ENCODE results near the gene PGAP6. TPM values are rescaled to one million over a fixed set of nuclear protein-coding genes. Genes with fewer than 3 reads are reported as not detected.
A peak's percentile ranks its signal among the peaks of the same experiment; 100 is the strongest.
"Not testable (repeated sequence)": the region's sequence is repeated elsewhere in the genome, so short reads cannot be mapped to it uniquely, and the experiment has no call there.

The PGAP6 gene
- total and polyA plus RNA-seq, 4 donors, result 38.0 to 100.0 (median 68.1) TPM

DNA sequence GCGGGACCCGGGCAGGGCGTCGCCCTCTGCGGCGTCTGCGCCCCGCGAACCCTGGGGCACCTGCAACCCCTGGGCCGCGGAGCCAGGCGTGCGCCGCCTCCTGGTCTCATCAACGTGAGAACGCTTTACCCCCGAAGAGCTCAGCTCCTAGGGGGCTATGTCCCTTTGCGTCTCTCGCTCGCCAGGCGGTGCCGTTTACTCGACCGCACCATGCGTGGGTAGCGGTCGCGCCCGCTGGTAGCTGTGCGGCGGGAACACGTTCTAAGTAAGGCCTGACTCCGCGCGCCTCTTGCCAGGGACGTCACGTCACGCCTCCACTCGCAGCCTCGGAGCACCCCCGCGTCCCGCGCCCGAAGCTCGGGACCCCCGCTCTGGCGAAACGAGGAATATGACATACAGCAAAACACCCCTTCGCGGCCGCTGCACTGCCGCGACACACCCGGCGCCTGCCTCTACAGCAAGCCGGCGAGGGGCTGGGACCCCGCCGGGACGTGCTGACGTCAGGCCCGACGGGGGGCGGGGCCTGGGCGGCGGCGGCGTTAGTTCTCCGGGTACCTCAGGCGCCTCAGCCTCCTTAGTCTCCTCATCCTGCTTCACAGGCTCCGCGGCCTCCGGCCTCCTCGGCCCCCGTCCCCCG is 43.4 kb upstream of the PGAP6 start, which contains the start of gene RAB11FIP3:
RAB11FIP3 (plus strand) TSS at position 568 of the 637 bp plus-strand sequence. CDS start 358 bp downstream, outside the sequence.
- H3K9ac ChIP-seq (ENCODE audit: insufficient read depth in 1 of 2, low read length in 2 of 2), result peak within 1 kb of the TSS in 1 of 2 donors; percentile 55
- no peaks in the 10 kb centered on the region for H3K9me3 ChIP-seq (ENCODE audit: control insufficient read depth in 4 of 4, insufficient read depth in 3 of 4, low read length in 3 of 4)
- 0% methylated on average over 73 to 77 of the region's 77 CpGs for WGBS, 2 donors
- ATAC-seq (ENCODE audit: insufficient read depth, low FRiP score), result peak; percentile 94
- H3K27ac ChIP-seq (ENCODE audit: low read depth in 1 of 2, low read length in 1 of 2), result peak within 1 kb of the TSS; percentile 95 to 96
- H3K27me3 ChIP-seq (ENCODE audit: control insufficient read depth in 3 of 3, insufficient read depth in 3 of 3, low read length in 2 of 3), result peaks cover 0 to 6% (median 0%) of the 10 kb centered on the region in 3 donors
- H3K4me3 ChIP-seq, result peak within 1 kb of the TSS; percentile 73
- TF ChIP-seq, protein P1, sequence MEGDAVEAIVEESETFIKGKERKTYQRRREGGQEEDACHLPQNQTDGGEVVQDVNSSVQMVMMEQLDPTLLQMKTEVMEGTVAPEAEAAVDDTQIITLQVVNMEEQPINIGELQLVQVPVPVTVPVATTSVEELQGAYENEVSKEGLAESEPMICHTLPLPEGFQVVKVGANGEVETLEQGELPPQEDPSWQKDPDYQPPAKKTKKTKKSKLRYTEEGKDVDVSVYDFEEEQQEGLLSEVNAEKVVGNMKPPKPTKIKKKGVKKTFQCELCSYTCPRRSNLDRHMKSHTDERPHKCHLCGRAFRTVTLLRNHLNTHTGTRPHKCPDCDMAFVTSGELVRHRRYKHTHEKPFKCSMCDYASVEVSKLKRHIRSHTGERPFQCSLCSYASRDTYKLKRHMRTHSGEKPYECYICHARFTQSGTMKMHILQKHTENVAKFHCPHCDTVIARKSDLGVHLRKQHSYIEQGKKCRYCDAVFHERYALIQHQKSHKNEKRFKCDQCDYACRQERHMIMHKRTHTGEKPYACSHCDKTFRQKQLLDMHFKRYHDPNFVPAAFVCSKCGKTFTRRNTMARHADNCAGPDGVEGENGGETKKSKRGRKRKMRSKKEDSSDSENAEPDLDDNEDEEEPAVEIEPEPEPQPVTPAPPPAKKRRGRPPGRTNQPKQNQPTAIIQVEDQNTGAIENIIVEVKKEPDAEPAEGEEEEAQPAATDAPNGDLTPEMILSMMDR (IDR thresholded peaks at IDR 0.05; ENCODE audit: control extremely low read depth, extremely low read depth), result no peak
- H3K4me1 ChIP-seq (ENCODE audit: control insufficient read depth in 5 of 5, insufficient read depth in 5 of 5, low read length in 5 of 5), result peaks cover 5 to 21% (median 7%) of the 10 kb centered on the region in 5 donors
- peaks cover 0 to 6% (median 0%) of the 10 kb centered on the region in 4 donors for H3K36me3 ChIP-seq (ENCODE audit: control insufficient read depth in 4 of 4, insufficient read depth in 4 of 4, low read length in 4 of 4)
- peak; percentile 82 to 88 (median 87) for DNase-seq

- Histone ChIP-seq H3K27ac (ENCODE audit: low read depth in 1 of 2, low read length in 1 of 2) (peak overlapping the region; percentile 95 to 96), H3K9me3 (ENCODE audit: control insufficient read depth in 4 of 4, insufficient read depth in 3 of 4, low read length in 3 of 4) (no peaks in the 10 kb centered on the region), H3K4me1 (ENCODE audit: control insufficient read depth in 5 of 5, insufficient read depth in 5 of 5, low read length in 5 of 5) (peaks cover 5 to 21% (median 7%) of the 10 kb centered on the region in 5 donors), H3K36me3 (ENCODE audit: control insufficient read depth in 4 of 4, insufficient read depth in 4 of 4, low read length in 4 of 4) (peaks cover 0 to 6% (median 0%) of the 10 kb centered on the region in 4 donors), H3K9ac (ENCODE audit: insufficient read depth in 1 of 2, low read length in 2 of 2) (no peak overlapping the region), H3K4me3 (peak overlapping the region; percentile 56), H3K27me3 (ENCODE audit: control insufficient read depth in 3 of 3, insufficient read depth in 3 of 3, low read length in 2 of 3) (peaks cover 0 to 6% (median 0%) of the 10 kb centered on the region in 3 donors)
- peak; percentile 12 for ATAC-seq (ENCODE audit: insufficient read depth, low FRiP score)
- DNase-seq, result peak; percentile 20 to 35 (median 28)
- TF ChIP-seq, protein P1 (IDR thresholded peaks at IDR 0.05; ENCODE audit: control extremely low read depth, extremely low read depth), result no peak
- 6 to 15% methylated on average over 31 of the region's 31 CpGs for WGBS, 2 donors
Measured at GRCh38 chr16:424623-425081, 42.9 kb upstream of the PGAP6 start.

- Histone ChIP-seq H3K9me3 (ENCODE audit: control insufficient read depth in 4 of 4, insufficient read depth in 3 of 4, low read length in 3 of 4) (no peaks in the 10 kb centered on the region), H3K27me3 (ENCODE audit: control insufficient read depth in 3 of 3, insufficient read depth in 3 of 3, low read length in 2 of 3) (peaks cover 0 to 6% (median 0%) of the 10 kb centered on the region in 3 donors), H3K4me1 (ENCODE audit: control insufficient read depth in 5 of 5, insufficient read depth in 5 of 5, low read length in 5 of 5) (peaks cover 5 to 21% (median 7%) of the 10 kb centered on the region in 5 donors), H3K9ac (ENCODE audit: insufficient read depth in 1 of 2, low read length in 2 of 2) (no peak overlapping the region), H3K27ac (ENCODE audit: low read depth in 1 of 2, low read length in 1 of 2) (peak overlapping the region; percentile 95 to 96), H3K4me3 (no peak overlapping the region), H3K36me3 (ENCODE audit: control insufficient read depth in 4 of 4, insufficient read depth in 4 of 4, low read length in 4 of 4) (peaks cover 0 to 6% (median 0%) of the 10 kb centered on the region in 4 donors)
- TF ChIP-seq, protein P1 (IDR thresholded peaks at IDR 0.05; ENCODE audit: control extremely low read depth, extremely low read depth), result no peak
- 43 to 47% methylated on average over 20 of the region's 20 CpGs for WGBS, 2 donors
- DNase-seq (peak in 2 of 3 donors; percentile 40 to 41), ATAC-seq (ENCODE audit: insufficient read depth, low FRiP score) (peak; percentile 56)
Measured at GRCh38 chr16:424033-424622, 42.4 kb upstream of the PGAP6 start.

DNA sequence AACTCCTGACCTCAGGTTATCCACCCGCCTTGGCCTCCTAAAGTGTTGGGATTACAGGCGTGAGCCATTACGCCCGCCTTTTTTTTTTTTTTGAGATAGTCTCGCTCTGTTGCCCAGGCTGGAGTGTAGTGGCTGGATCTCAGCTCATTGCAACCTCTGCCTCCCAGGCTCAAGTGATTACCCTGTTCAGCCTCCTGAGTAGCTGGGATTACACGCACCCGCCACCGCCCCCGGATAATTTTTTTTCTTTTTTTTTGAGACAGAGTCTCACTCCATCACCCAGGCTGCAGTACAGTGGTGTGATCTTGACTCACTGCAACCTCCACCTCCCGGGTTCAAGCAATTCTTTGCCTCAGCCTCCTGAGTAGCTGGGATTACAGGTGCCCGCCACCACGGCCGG is 40.4 kb upstream of the PGAP6 start:
- not testable (repeated sequence) for H3K27ac ChIP-seq (ENCODE audit: low read depth in 1 of 2, low read length in 1 of 2); H3K9me3 ChIP-seq (ENCODE audit: control insufficient read depth in 4 of 4, insufficient read depth in 3 of 4, low read length in 3 of 4); ATAC-seq (ENCODE audit: insufficient read depth, low FRiP score); H3K36me3 ChIP-seq (ENCODE audit: control insufficient read depth in 4 of 4, insufficient read depth in 4 of 4, low read length in 4 of 4); H3K4me3 ChIP-seq; H3K27me3 ChIP-seq (ENCODE audit: control insufficient read depth in 3 of 3, insufficient read depth in 3 of 3, low read length in 2 of 3); DNase-seq; H3K9ac ChIP-seq (ENCODE audit: insufficient read depth in 1 of 2, low read length in 2 of 2)
- 92 to 97% methylated on average over 13 of the region's 13 CpGs for WGBS, 2 donors
- H3K4me1 ChIP-seq (ENCODE audit: control insufficient read depth in 5 of 5, insufficient read depth in 5 of 5, low read length in 5 of 5), result peaks cover under 1 to 17% (median 4%) of the 10 kb centered on the region in 5 donors

DNA sequence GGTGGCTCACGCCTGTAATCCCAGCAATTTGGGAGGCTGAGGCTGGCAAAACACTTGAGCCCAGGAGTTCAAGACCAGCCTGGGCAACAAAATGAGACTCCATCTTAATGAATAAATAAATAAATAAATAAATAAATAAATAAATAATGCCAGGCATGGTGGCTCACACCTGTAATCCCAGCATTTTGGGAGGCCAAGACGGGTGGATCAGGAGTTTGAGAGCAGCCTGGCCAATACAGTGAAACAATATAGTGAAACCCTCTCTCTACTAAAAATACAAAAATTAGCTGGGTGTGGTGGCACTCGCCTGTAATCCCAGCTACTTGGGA is 33.4 kb upstream of the PGAP6 start:
- peaks cover 0 to 15% (median 0%) of the 10 kb centered on the region in 4 donors for H3K36me3 ChIP-seq (ENCODE audit: control insufficient read depth in 4 of 4, insufficient read depth in 4 of 4, low read length in 4 of 4)
- H3K9ac ChIP-seq (ENCODE audit: insufficient read depth in 1 of 2, low read length in 2 of 2); H3K27ac ChIP-seq (ENCODE audit: low read depth in 1 of 2, low read length in 1 of 2); DNase-seq; ATAC-seq (ENCODE audit: insufficient read depth, low FRiP score); H3K27me3 ChIP-seq (ENCODE audit: control insufficient read depth in 3 of 3, insufficient read depth in 3 of 3, low read length in 2 of 3); H3K4me1 ChIP-seq (ENCODE audit: control insufficient read depth in 5 of 5, insufficient read depth in 5 of 5, low read length in 5 of 5); H3K4me3 ChIP-seq; H3K9me3 ChIP-seq (ENCODE audit: control insufficient read depth in 4 of 4, insufficient read depth in 3 of 4, low read length in 3 of 4): not testable (repeated sequence)
- WGBS, 2 donors, result 95% methylated on average over 3 of the region's 3 CpGs

Data from lung (tissue), 12 donors.